ENCODE results near the gene OTULINL.

DNA sequence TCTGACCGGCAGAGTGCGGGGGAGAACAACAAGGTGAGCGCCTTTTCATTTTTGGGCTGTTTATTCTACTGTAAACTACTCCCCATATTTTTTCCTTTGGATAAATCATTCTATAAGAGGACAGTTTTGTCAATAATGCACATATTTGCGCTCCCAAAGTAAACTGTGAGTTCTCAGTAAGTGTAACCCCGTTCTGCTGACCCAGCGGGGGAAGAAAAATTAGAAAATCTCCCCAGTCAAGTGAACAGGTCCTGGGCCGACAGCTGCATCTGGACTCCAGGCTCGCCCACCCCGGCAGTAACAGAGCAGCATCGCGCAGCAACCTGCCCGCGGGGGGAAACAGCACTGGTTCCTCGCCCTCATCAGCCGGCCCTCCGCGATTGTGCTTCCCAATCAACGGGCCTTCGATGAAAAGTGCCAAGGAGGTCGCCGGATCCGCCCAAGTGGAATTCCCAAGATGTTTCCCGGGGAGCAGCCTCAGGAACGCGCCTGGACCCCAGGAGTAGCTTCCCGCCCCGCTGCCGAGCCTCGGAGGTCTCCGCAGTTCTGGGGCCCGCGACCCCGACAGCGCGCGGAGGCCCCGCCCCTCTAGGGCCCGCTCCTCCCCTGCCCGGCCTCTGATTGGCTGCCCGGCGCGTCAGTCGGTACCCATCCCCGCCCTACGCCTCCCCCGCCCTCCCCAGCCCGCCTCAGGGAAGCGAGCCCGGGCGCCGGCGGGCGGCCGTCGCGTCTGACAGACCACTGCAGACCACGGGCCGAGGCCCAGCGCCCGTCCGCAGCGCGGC lies at the start of gene OTULINL:
- no peak for TF ChIP-seq CTCF (conservative IDR thresholded peaks at IDR 0.05 in 1 of 2, IDR thresholded peaks at IDR 0.05 in 1 of 2; ENCODE audit: extremely low read depth in 1 of 2, insufficient read depth in 1 of 2, low read depth in 1 of 2, low read length in 2 of 2)
- no peak for TF ChIP-seq EZH2 (IDR thresholded peaks at IDR 0.05; ENCODE audit: borderline replicate concordance, low read length)

Measured in mammary epithelial cell (primary cell).